ENCODE data around the gene AGMO. TPM values are rescaled to one million over a fixed set of nuclear protein-coding genes. Genes with fewer than 3 reads are reported as not detected.

Gene AGMO
- polyA plus RNA-seq, 3 donors, result not detected

DNA sequence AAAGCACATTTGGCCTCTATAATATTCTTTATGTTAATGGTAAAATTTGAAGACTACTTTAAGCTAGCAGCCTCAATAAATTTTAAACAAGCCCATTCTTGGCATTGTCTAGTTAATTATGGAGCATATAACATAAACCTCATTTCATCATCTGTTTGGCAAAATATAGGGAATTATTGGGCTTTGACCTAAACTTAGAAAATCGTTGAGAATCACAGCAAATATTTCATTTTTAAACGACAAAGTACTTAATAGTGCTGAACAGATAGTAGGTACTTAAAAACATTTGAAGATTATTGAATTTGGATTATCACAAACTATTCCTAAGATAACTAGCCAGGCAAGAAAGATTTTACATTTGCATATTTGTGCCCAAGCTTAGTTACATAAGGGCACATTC, 73.4 kb downstream of the AGMO start:
- no peaks in the 10 kb centered on the region for H4K20me1 ChIP-seq (ENCODE audit: insufficient read depth, low read length)
- Mint-ChIP-seq H3K27ac (no peak overlapping the region), H3K9me3 (peaks cover 0 to 9% (median 3%) of the 10 kb centered on the region in 7 donors), H3K4me3 (no peak overlapping the region), H3K27me3 (ENCODE audit: low read depth in 3 of 3) (no peaks in the 10 kb centered on the region), H3K4me1 (no peaks in the 10 kb centered on the region), H3K36me3 (no peaks in the 10 kb centered on the region)
- H2AFZ ChIP-seq (ENCODE audit: insufficient read depth, low read depth, low read length, poor library complexity, severe bottlenecking), result no peak overlapping the region
- H3K4me2 ChIP-seq (replicated peaks; ENCODE audit: extremely low read depth, low read length, poor library complexity, severe bottlenecking), result no peak overlapping the region
- intact Hi-C loops (cut with micrococcal nuclease), result no loop called here
- H3K79me2 ChIP-seq (ENCODE audit: insufficient read depth, low read length), result no peaks in the 10 kb centered on the region
- TF ChIP-seq, protein P1, sequence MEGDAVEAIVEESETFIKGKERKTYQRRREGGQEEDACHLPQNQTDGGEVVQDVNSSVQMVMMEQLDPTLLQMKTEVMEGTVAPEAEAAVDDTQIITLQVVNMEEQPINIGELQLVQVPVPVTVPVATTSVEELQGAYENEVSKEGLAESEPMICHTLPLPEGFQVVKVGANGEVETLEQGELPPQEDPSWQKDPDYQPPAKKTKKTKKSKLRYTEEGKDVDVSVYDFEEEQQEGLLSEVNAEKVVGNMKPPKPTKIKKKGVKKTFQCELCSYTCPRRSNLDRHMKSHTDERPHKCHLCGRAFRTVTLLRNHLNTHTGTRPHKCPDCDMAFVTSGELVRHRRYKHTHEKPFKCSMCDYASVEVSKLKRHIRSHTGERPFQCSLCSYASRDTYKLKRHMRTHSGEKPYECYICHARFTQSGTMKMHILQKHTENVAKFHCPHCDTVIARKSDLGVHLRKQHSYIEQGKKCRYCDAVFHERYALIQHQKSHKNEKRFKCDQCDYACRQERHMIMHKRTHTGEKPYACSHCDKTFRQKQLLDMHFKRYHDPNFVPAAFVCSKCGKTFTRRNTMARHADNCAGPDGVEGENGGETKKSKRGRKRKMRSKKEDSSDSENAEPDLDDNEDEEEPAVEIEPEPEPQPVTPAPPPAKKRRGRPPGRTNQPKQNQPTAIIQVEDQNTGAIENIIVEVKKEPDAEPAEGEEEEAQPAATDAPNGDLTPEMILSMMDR (IDR thresholded peaks at IDR 0.05), result no peak
- peaks cover 0 to under 1% of the 10 kb centered on the region in 2 donors for H3K9me3 ChIP-seq (replicated peaks in 1 of 2; ENCODE audit: control insufficient read depth in 1 of 2, insufficient read depth in 1 of 2, low read length in 2 of 2)
- DNase-seq, result no peak
- H3K4me1 ChIP-seq (ENCODE audit: control insufficient read depth in 1 of 2, insufficient read depth in 2 of 2, low read length in 2 of 2), result no peaks in the 10 kb centered on the region
- H3K36me3 ChIP-seq (replicated peaks in 1 of 2; ENCODE audit: control insufficient read depth in 1 of 2, insufficient read depth in 2 of 2, low read length in 2 of 2), result no peaks in the 10 kb centered on the region
- no peak overlapping the region for H3K27ac ChIP-seq (ENCODE audit: low read depth in 1 of 2, low read length in 2 of 2)
- no peaks in the 10 kb centered on the region for H3K27me3 ChIP-seq (ENCODE audit: control insufficient read depth in 2 of 2, insufficient read depth in 2 of 2, low read length in 2 of 2)
- no peak overlapping the region for H3K9ac ChIP-seq (ENCODE audit: insufficient read depth, low read length, poor library complexity, severe bottlenecking)
- no CpG with 5 or more reads among the region's 2 CpGs for WGBS (ENCODE audit: insufficient coverage)
- no peak overlapping the region for H3K4me3 ChIP-seq (replicated peaks in 1 of 3; ENCODE audit: low read depth in 2 of 3, low read length in 3 of 3)

DNA sequence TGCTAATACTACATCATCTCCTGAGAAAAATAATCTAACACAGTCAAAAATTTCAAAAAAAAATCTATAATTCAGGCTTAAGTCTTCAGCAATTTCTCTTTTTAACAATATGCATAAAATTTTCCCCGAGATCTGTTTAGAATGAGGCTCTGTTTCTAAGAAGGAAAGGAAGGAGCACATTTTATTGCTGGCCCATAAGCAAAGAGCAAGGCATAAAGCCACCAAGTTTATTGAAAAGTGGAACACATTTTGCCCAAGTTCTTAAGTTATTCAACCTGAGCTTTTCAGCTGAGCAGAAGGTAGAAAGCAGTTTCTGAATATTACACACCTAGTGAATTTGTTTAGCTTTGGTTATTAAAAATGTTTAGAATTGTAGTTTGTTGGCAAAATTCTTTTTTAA, 73.9 kb downstream of the AGMO start:
- WGBS (ENCODE audit: insufficient coverage), result no CpG with 5 or more reads among the region's 1 CpG
- TF ChIP-seq, protein P1 (IDR thresholded peaks at IDR 0.05), result no peak
- H3K4me2 ChIP-seq (replicated peaks; ENCODE audit: extremely low read depth, low read length, poor library complexity, severe bottlenecking), result no peak overlapping the region
- H4K20me1 ChIP-seq (ENCODE audit: insufficient read depth, low read length), result no peaks in the 10 kb centered on the region
- H3K27ac Mint-ChIP-seq, result no peak overlapping the region
- no peak overlapping the region for H3K4me3 ChIP-seq (replicated peaks in 1 of 3; ENCODE audit: low read depth in 2 of 3, low read length in 3 of 3)
- H3K36me3 ChIP-seq (replicated peaks in 1 of 2; ENCODE audit: control insufficient read depth in 1 of 2, insufficient read depth in 2 of 2, low read length in 2 of 2), result no peaks in the 10 kb centered on the region
- H3K9ac ChIP-seq (ENCODE audit: insufficient read depth, low read length, poor library complexity, severe bottlenecking), result no peak overlapping the region
- H3K79me2 ChIP-seq (ENCODE audit: insufficient read depth, low read length), result no peaks in the 10 kb centered on the region
- H3K9me3 ChIP-seq (replicated peaks in 1 of 2; ENCODE audit: control insufficient read depth in 1 of 2, insufficient read depth in 1 of 2, low read length in 2 of 2), result no peaks in the 10 kb centered on the region
- H3K4me1 ChIP-seq (ENCODE audit: control insufficient read depth in 1 of 2, insufficient read depth in 2 of 2, low read length in 2 of 2), result no peaks in the 10 kb centered on the region
- H3K27me3 ChIP-seq (ENCODE audit: control insufficient read depth in 2 of 2, insufficient read depth in 2 of 2, low read length in 2 of 2), result no peaks in the 10 kb centered on the region
- H2AFZ ChIP-seq (ENCODE audit: insufficient read depth, low read depth, low read length, poor library complexity, severe bottlenecking), result no peak overlapping the region
- DNase-seq, result no peak
- H3K36me3 Mint-ChIP-seq, result no peaks in the 10 kb centered on the region
- intact Hi-C loops (cut with micrococcal nuclease), result no loop called here
- no peaks in the 10 kb centered on the region for H3K4me1 Mint-ChIP-seq
- H3K27ac ChIP-seq (ENCODE audit: low read depth in 1 of 2, low read length in 2 of 2), result no peak overlapping the region
- no peak overlapping the region for H3K4me3 Mint-ChIP-seq
- H3K9me3 Mint-ChIP-seq, result peaks cover 0 to 7% (median 3%) of the 10 kb centered on the region in 7 donors
- no peaks in the 10 kb centered on the region for H3K27me3 Mint-ChIP-seq (ENCODE audit: low read depth in 3 of 3)
